Right renal pelvis (tissue), 4 donors: ENCODE data around the gene TSKU. TPM values are rescaled to one million over a fixed set of nuclear protein-coding genes. Genes with fewer than 3 reads are reported as not detected.

Experiments used
- DNase-seq, 4 donors: peaks; one replicate each; pipeline ENCODE4 v3.0.0-alpha.2; 2013; ENCODE audit warnings: low read depth in 4 of 4, low spot score in 3 of 4, missing footprints in 1 of 4
- polyA plus RNA-seq, 4 donors: library from polyadenylated mRNA; unstranded; fragments of 120-200 nt; gene quantifications; one replicate each; pipeline ENCODE4 v1.2.1, GENCODE V29; 2013; ENCODE audit not compliant: insufficient read length in 4 of 4

Gene TSKU
- polyA plus RNA-seq, 4 donors, result 24.0 to 29.3 (median 27.9) TPM

GRCh38 chr11:76841923-76842452 is 58.8 kb downstream of the TSKU start:
- no peak for DNase-seq

- DNase-seq, result no peak
Observed at GRCh38 chr11:76843907-76844306, 60.8 kb downstream of the TSKU start.

GRCh38 chr11:76844511-76844910 is 61.4 kb downstream of the TSKU start:
- DNase-seq, result no peak

- no peak for DNase-seq
Observed at GRCh38 chr11:76845069-76845468, 61.9 kb downstream of the TSKU start.

GRCh38 chr11:76846441-76846840 is 63.3 kb downstream of the TSKU start:
- no peak for DNase-seq

Other genes starting within 250 kb of the TSKU start
- 10 to 100 TPM; 68.1 to 74.3 (median 72.2) TPM for gene LRRC32, start 112.6 kb upstream of the TSKU start, polyA plus RNA-seq
- 10 to 100 TPM; 13.4 to 18.0 (median 17.3) TPM for gene ACER3, start 77.6 kb downstream of the TSKU start, polyA plus RNA-seq